Retinal pigment epithelial cell (primary cell): Measurements from ENCODE around the gene RIMS1.

ENCODE experiments used
- DNase-seq: peaks from one replicate; pipeline ENCODE4 v3.0.0-alpha.2; 2010; ENCODE audit warnings: low read depth
- H3K4me3 ChIP-seq: 2 replicates; pipeline ENCODE4 v1.5.1; 2011; ENCODE audit warnings: mild to moderate bottlenecking, low read length, control low read depth, moderate library complexity
- CTCF ChIP-seq: conservative IDR thresholded peaks from 2 replicates; pipeline ENCODE4 v1.5.1; 2011; ENCODE audit warnings: low read depth, low read length, control low read depth, inconsistent platforms

RIMS1 gene

GRCh38 chr6:72048080-72048479, 161.7 kb downstream of the RIMS1 start:
- DNase-seq: no peak
- no peak overlapping the region for H3K4me3 ChIP-seq
- TF ChIP-seq CTCF: no peak

GRCh38 chr6:72049376-72049775, 163.0 kb downstream of the RIMS1 start:
- no peak for TF ChIP-seq CTCF
- DNase-seq: no peak
- H3K4me3 ChIP-seq: no peak overlapping the region

GRCh38 chr6:72061286-72061685, 174.9 kb downstream of the RIMS1 start:
- DNase-seq: peak; percentile 35
- no peak for TF ChIP-seq CTCF
- H3K4me3 ChIP-seq: no peak overlapping the region

- no peak for TF ChIP-seq CTCF
- no peak overlapping the region for H3K4me3 ChIP-seq
- no peak for DNase-seq
Measured at GRCh38 chr6:72064399-72064975, 178.1 kb downstream of the RIMS1 start.

GRCh38 chr6:72078096-72078495, 191.7 kb downstream of the RIMS1 start:
- no peak overlapping the region for H3K4me3 ChIP-seq
- no peak for TF ChIP-seq CTCF
- DNase-seq: no peak

GRCh38 chr6:72080260-72080941, 194.1 kb downstream of the RIMS1 start:
- H3K4me3 ChIP-seq: no peak overlapping the region
- no peak for TF ChIP-seq CTCF
- DNase-seq: no peak

GRCh38 chr6:72081871-72082270, 195.5 kb downstream of the RIMS1 start:
- no peak for TF ChIP-seq CTCF
- H3K4me3 ChIP-seq: no peak overlapping the region
- no peak for DNase-seq
